ENCODE measurements around the gene NAP1L4. TPM values are rescaled to one million over a fixed set of nuclear protein-coding genes. Genes with fewer than 3 reads are reported as not detected.

NAP1L4 gene
- total and polyA plus RNA-seq, 2 of the 4 experiments (the other 2 are of a cell fraction): 71.5 to 80.7 TPM

- TF ChIP-seq CEBPB (IDR thresholded peaks at IDR 0.05; ENCODE audit: low read depth, low read length): no peak
- TF ChIP-seq MXI1 (IDR thresholded peaks at IDR 0.05; ENCODE audit: borderline replicate concordance, low read depth, low read length): no peak
Observed at GRCh38 chr11:2929950-2930703, 62.0 kb downstream of the NAP1L4 start (continued).

- POLR2A ChIA-PET (ENCODE audit: unreplicated experiment): interaction anchor here (0.5 to 0.8 kb wide), 4 partner anchors 45 to 396 kb away, joined by 3 to 7 read pairs (median 4); no protein-coding TSS in a partner anchor
- H2BK120ac ChIP-seq (ENCODE audit: low read depth, low read length): peak overlapping the region; percentile 95
- peak overlapping the region; percentile 82 for H2BK5ac ChIP-seq (ENCODE audit: low read depth, low read length, poor library complexity, severe bottlenecking)
- peak overlapping the region; percentile 99 for H2AK5ac ChIP-seq (ENCODE audit: low read depth, low read length)
- in situ Hi-C loops (cut with MboI; ENCODE audit: low sequenced_read_pairs): no loop called here
- peak overlapping the region; percentile 88 for H2AK9ac ChIP-seq (replicated peaks; ENCODE audit: low read depth, low read length, poor library complexity)
- peaks cover 18% of the 10 kb centered on the region for H4K20me1 ChIP-seq (ENCODE audit: insufficient read depth, low read length)
- WGBS, 2 experiments (ENCODE audit: extremely low coverage in 2 of 2, insufficient read length in 1 of 2): 0% methylated on average over 41 of the region's 48 CpGs; no CpG with 5 or more reads in 1 of the 2 experiments
- H4K8ac ChIP-seq (ENCODE audit: low read depth in 2 of 2, low read length in 2 of 2): peak overlapping the region; percentile 72 to 91
- H3K18ac ChIP-seq (ENCODE audit: low read depth, low read length): peak overlapping the region; percentile 79
- H3K79me1 ChIP-seq (ENCODE audit: low read depth in 1 of 2, low read length in 2 of 2): peaks cover 6 to 34% of the 10 kb centered on the region in 2 experiments; a peak in 3 of 4 replicates
- H3K23ac ChIP-seq (ENCODE audit: low read depth, low read length): peak overlapping the region; percentile 92; the same call in 1 of the 2 replicates
- CTCF ChIA-PET: interaction anchor here (0.6 to 1.4 kb wide), 6 partner anchors 10 to 224 kb away, joined by 3 read pairs; no protein-coding TSS in a partner anchor
- peak overlapping the region; percentile 90 for H2AFZ ChIP-seq (replicated peaks; ENCODE audit: low read length, poor library complexity)
- peak overlapping the region; percentile 90 for H2BK20ac ChIP-seq (ENCODE audit: low read depth, low read length)
- peak overlapping the region; percentile 19 for H3K9ac ChIP-seq (ENCODE audit: low read depth, low read length)
- no peaks in the 10 kb centered on the region for H3K27me3 ChIP-seq (ENCODE audit: control insufficient read depth, insufficient read depth, low read length)
- H3K4me2 ChIP-seq (ENCODE audit: low read depth, low read length): peak overlapping the region; percentile 75
- ATAC-seq (ENCODE audit: low read depth) (peak; percentile 56), DNase-seq (peak; percentile 72)
- no peaks in the 10 kb centered on the region for H3K9me3 ChIP-seq (ENCODE audit: control insufficient read depth, insufficient read depth, low read length)
- H3K56ac ChIP-seq (ENCODE audit: extremely low read depth, insufficient read depth, low read length): peak overlapping the region; percentile 79; the same call in 1 of the 2 replicates
- H3K9me1 ChIP-seq (ENCODE audit: insufficient read depth, low read length): peaks cover 13% of the 10 kb centered on the region
- peak overlapping the region; percentile 98 for H3K4ac ChIP-seq (ENCODE audit: low read depth, low read length)
- no peak for TF ChIP-seq RCOR1 (IDR thresholded peaks at IDR 0.05; ENCODE audit: insufficient replicate concordance, low read length)
- no peak for TF ChIP-seq RFX5 (IDR thresholded peaks at IDR 0.05; ENCODE audit: low read depth, low read length)
- TF ChIP-seq FOS (IDR thresholded peaks at IDR 0.05; ENCODE audit: low read depth, low read length): peak; percentile 89
- 0 out of 2 replicates have a peak, but pooled peaks have one; percentile 14 for TF ChIP-seq BHLHE40 (IDR thresholded peaks at IDR 0.05; ENCODE audit: low read depth, low read length)
- no peak for TF ChIP-seq ELK1 (IDR thresholded peaks at IDR 0.05; ENCODE audit: borderline replicate concordance, low read depth, low read length)
- TF ChIP-seq MAZ (IDR thresholded peaks at IDR 0.05; ENCODE audit: borderline replicate concordance, low read depth, low read length): peak; percentile 60; the same call in 1 of the 2 replicates
- no peaks in the 10 kb centered on the region for H3K36me3 ChIP-seq (ENCODE audit: control insufficient read depth, insufficient read depth, low read length)
- H3K4me1 ChIP-seq (ENCODE audit: control insufficient read depth, insufficient read depth, low read length): peaks cover 16% of the 10 kb centered on the region
- peak overlapping the region; percentile 89 for H4K5ac ChIP-seq (ENCODE audit: low read depth, low read length)
- H3K4me3 ChIP-seq (ENCODE audit: insufficient read depth, low read depth, low read length): peak overlapping the region; percentile 92
- peak overlapping the region; percentile 78 for H3K27ac ChIP-seq (ENCODE audit: insufficient read depth, low read length)
- BruUV-seq (replicated peaks): no TSS peak
- dilution Hi-C loops (cut with HindIII; ENCODE audit: low sequenced_read_pairs, unreplicated experiment): no loop called here
- intact Hi-C loops (cut with micrococcal nuclease): no loop called here
- H3K14ac ChIP-seq (replicated peaks; ENCODE audit: low read depth, low read length): peak overlapping the region; percentile 90; the same call in 1 of the 2 replicates
- H2BK15ac ChIP-seq (ENCODE audit: low read depth, low read length): 0 out of 3 replicates have a peak overlapping the region, but pooled peaks have one; percentile 92
- peak overlapping the region; percentile 89 for H4K91ac ChIP-seq (ENCODE audit: insufficient read depth, low read depth, low read length)
Observed at GRCh38 chr11:2929531-2929949, 62.6 kb downstream of the NAP1L4 start.

All from IMR-90 (cell line).